Transverse colon (tissue), 4 donors: ENCODE data around the gene DDX46.

Experiments
- POLR2AphosphoS5 ChIP-seq, 3 donors: sonication (generic); formaldehyde crosslinking; IDR thresholded peaks; one replicate each; pipeline ENCODE4 v1.6.1; 2016; ENCODE audit warnings: antibody characterized with exemption in 3 of 3
- TF ChIP-seq, protein P1 (sequence below), 5 experiments: fragments of 200-600 bp in 3 of 5; fragments of 450-650 bp in 2 of 5; sonication (generic) in 3 of 5; IDR thresholded peaks; 1 replicate in 2 of 5; 2 replicates in 3 of 5; pipeline ENCODE4 v1.5.1; 2016 to 2017; ENCODE audit warnings: antibody characterized with exemption in 5 of 5, inconsistent platforms in 3 of 5, mild to moderate bottlenecking in 2 of 5, moderate library complexity in 1 of 5

DNA sequence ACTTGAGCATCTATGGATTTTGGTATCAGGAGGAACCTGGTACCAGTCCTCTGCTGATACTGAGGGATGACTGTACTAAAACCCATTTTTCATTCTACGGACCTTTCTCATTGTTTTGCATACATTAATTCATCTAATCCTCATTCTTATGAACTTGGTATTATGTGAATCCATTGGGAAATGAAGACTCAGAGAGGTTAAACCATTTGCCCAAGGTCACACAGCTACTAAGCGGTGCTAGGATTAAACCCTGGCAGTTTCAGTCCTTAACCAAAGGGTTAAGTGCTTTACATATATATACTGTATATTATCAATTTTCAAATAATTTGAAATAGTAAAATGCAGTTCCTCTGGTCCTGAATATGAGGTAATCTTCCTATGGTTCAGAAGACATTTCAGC is 16.4 kb upstream of the DDX46 start:
- TF ChIP-seq, protein P1, sequence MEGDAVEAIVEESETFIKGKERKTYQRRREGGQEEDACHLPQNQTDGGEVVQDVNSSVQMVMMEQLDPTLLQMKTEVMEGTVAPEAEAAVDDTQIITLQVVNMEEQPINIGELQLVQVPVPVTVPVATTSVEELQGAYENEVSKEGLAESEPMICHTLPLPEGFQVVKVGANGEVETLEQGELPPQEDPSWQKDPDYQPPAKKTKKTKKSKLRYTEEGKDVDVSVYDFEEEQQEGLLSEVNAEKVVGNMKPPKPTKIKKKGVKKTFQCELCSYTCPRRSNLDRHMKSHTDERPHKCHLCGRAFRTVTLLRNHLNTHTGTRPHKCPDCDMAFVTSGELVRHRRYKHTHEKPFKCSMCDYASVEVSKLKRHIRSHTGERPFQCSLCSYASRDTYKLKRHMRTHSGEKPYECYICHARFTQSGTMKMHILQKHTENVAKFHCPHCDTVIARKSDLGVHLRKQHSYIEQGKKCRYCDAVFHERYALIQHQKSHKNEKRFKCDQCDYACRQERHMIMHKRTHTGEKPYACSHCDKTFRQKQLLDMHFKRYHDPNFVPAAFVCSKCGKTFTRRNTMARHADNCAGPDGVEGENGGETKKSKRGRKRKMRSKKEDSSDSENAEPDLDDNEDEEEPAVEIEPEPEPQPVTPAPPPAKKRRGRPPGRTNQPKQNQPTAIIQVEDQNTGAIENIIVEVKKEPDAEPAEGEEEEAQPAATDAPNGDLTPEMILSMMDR (IDR thresholded peaks at IDR 0.05) = no peak
- no peak for TF ChIP-seq POLR2AphosphoS5 (IDR thresholded peaks at IDR 0.05)
